Fibroblast of villous mesenchyme (primary cell): Measurements from ENCODE around the gene RNF183. TPM values are rescaled to one million over a fixed set of nuclear protein-coding genes. Genes with fewer than 3 reads are reported as not detected.
A peak's percentile ranks its signal among the peaks of the same experiment; 100 is the strongest.

Source experiments
- DNase-seq: peaks from one replicate; pipeline ENCODE4 v3.0.0-alpha.2; 2010; ENCODE audit warnings: low read depth
- H3K4me3 ChIP-seq: 2 replicates; pipeline ENCODE4 v1.5.1; 2011; ENCODE audit warnings: low read depth, mild to moderate bottlenecking, low read length
- total RNA-seq: library from RNA; depleted of rRNA; stranded (reverse); fragments of >200 nt; gene quantifications from 2 replicates; pipeline ENCODE4 v1.2.3, GENCODE V29; 2012
- TF ChIP-seq, protein P1 (sequence below): IDR thresholded peaks from 2 replicates; pipeline ENCODE4 v1.5.1; 2012; ENCODE audit warnings: low read depth, mild to moderate bottlenecking, low read length; ENCODE audit not compliant: insufficient read depth

RNF183 gene
- total RNA-seq, 1 donor, result not detected

DNA sequence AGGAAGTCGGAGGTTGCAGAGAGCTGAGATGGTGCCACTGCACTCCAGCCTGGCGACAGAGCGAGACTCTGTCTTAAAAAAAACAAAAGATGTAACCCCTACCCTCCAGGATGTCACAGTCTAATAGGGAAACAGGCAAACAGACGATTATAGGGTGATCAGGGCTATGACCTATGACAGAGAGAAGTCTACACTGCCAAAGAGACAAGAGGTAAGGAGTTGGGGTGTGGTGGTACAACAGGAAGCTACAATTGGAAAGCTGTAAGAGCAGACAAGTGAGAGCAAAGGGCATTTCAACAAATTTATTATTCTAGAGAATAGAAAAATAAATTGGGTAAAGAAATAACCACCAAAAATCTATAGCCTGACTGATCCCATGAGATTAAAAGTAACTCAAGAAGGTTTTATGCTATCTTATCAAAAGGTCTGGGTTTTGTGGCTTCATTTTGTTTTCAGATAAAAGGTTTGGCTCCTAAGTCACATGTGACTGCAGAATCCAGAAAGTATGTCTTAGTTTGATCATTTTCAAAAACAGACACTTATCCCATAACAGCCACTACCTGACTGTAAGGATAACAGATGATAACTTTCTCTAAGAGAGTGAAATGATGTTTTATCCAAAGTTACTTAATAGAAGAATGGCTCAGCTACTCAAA, 35.1 kb downstream of the RNF183 start:
- TF ChIP-seq, protein P1, sequence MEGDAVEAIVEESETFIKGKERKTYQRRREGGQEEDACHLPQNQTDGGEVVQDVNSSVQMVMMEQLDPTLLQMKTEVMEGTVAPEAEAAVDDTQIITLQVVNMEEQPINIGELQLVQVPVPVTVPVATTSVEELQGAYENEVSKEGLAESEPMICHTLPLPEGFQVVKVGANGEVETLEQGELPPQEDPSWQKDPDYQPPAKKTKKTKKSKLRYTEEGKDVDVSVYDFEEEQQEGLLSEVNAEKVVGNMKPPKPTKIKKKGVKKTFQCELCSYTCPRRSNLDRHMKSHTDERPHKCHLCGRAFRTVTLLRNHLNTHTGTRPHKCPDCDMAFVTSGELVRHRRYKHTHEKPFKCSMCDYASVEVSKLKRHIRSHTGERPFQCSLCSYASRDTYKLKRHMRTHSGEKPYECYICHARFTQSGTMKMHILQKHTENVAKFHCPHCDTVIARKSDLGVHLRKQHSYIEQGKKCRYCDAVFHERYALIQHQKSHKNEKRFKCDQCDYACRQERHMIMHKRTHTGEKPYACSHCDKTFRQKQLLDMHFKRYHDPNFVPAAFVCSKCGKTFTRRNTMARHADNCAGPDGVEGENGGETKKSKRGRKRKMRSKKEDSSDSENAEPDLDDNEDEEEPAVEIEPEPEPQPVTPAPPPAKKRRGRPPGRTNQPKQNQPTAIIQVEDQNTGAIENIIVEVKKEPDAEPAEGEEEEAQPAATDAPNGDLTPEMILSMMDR, result no peak
- DNase-seq, result no peak
- no peak overlapping the region for H3K4me3 ChIP-seq

DNA sequence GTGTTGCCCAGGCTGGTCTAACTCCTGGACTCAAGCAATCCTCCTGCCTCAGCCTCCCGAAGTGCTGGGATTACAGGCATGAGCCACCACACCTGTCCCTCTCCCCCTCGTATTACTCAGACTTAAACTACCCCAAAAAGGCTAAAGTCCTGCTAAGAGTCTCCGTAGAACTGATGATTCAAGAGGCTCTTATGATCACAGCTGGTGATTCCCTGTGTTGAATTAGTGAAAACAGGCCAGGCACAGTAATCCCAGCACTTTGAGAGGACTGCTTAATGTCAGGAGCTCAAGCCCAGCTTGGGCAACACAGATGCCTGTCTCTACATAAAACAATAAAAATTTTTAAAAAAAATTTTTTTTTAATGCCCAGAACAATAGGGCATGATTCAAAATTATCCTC, 37.0 kb downstream of the RNF183 start:
- TF ChIP-seq, protein P1, result no peak
- H3K4me3 ChIP-seq, result no peak overlapping the region
- DNase-seq, result peak; percentile 18

DNA sequence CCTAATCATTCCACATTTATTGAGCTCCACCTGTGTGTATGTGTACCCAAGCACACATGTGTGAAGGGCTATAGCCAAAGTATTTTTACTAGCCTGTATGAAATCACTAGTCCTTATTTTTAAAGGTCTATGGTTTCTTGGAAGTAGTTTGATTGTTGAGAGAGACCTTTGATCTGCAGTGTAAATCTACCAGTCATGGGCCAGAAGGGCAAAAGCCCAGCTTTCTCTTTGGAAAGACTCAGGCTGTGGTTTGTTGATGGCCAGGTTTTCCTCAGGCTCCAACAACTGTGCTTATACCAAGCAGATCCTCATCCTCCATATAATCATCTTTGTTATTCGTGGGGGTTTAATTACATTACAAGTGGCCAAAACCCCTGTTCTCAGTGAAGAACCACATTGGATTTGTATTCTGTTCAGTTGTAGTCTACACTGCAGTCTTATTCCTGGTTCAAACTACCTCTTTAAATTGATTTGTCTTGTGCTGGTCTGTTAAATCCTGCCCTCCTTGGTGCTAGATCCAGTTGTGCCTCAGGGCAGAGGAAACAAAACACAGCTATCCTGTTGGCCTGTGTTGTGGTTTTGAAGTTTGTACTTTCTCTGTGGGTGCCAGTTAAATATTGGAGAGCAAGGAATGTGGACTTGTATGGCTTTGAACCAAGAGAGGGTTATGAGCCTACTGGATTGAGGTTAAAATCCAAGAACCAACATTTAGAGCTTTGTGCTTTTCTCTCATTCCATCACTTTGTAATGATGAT, 41.1 kb downstream of the RNF183 start:
- no peak for DNase-seq
- TF ChIP-seq, protein P1, result no peak
- H3K4me3 ChIP-seq, result no peak overlapping the region

DNA sequence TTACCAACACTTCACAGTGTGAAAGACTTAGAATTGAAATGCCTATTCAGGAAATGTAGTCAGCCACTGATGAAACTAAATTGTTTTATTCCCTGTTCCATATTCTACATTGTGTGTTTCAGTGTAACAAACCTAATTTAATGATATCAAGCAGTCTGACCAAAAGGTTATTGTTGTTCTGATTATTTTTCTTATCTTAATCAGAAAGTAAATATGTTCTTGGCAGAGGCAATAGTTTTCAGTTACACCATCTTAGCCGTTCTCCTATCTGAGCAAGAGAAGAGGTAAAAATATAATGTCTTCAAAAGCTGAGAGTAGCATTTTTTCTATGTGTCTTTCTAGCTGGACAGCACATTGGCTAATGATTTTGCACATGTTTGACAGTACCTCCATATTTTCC, 44.9 kb downstream of the RNF183 start:
- DNase-seq, result no peak
- no peak overlapping the region for H3K4me3 ChIP-seq
- TF ChIP-seq, protein P1, result no peak

DNA sequence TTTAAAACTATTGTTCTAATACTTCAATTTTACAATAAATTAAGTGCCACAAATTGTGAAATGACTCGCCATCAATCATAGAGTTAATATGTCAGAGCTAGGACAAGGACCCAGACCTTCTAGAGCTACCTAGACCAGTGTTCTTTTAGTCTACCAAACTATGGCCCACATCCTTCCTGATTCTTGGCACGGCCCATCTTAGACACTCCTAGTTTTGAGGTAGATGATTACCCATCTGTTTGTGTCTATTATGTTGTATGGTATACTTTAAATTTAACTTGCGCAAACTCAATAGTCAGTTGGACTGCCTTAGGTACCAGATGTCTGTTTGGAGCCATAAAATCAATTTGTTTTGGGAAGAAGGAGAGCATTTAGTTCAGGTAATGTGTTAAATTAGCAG, 45.3 kb downstream of the RNF183 start:
- TF ChIP-seq, protein P1, result no peak
- no peak for DNase-seq
- H3K4me3 ChIP-seq, result no peak overlapping the region

DNA sequence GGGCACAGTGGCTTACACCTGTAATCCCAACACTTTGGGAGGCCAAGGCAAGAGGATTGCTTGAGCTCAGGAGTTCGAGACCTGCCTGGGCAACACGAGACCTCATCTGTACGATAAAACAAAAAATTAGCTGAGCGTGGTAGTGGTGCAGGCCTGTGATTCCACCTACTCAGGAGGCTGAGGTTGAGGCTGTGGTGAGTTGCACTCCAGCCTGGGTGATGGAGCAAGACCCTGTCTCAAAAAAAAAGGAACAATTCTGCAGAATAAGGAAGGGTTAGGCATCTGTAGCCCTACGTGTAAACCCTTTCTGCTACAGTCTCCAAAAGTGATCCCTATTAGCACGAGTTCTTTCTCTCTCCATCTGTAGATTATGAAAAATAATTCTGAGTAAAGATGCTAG, 47.7 kb downstream of the RNF183 start:
- H3K4me3 ChIP-seq, result no peak overlapping the region
- TF ChIP-seq, protein P1, result no peak
- DNase-seq, result no peak
